Neural cell (in vitro differentiated cells): ENCODE measurements around the gene INA. TPM values are rescaled to one million over a fixed set of nuclear protein-coding genes. Genes with fewer than 3 reads are reported as not detected.

Source experiments
- H2AFZ ChIP-seq: fragments of 200-600, 300-800 bp; sonication (generic), shearing (Covaris generic); 2 replicates; pipeline ENCODE4 v1.6.0; 2014; ENCODE audit warnings: low read depth, mild to moderate bottlenecking, antibody characterized with exemption, low read length, moderate library complexity
- H3F3A ChIP-seq: fragments of 200-600 bp; shearing (Covaris generic); 2 replicates; pipeline ENCODE4 v1.6.1; 2016; ENCODE audit warnings: mild to moderate bottlenecking, moderate library complexity, mixed read lengths, antibody characterized with exemption, low read length; ENCODE audit not compliant: insufficient read depth, poor library complexity, severe bottlenecking
- H3K27ac ChIP-seq: fragments of 200-600, 300-800 bp; sonication (generic), shearing (Covaris generic); 2 replicates; pipeline ENCODE4 v1.5.1; 2014; ENCODE audit warnings: mild to moderate bottlenecking, low read length, moderate library complexity
- H3K27me3 ChIP-seq: fragments of 300-800, 200-600 bp; sonication (generic), shearing (Covaris generic); 2 replicates; pipeline ENCODE4 v1.6.0; 2014; ENCODE audit warnings: mild to moderate bottlenecking, low read depth, low read length, moderate library complexity; ENCODE audit not compliant: insufficient read depth
- H3K36me3 ChIP-seq: fragments of 300-800, 200-600 bp; sonication (generic), shearing (Covaris generic); 2 replicates; pipeline ENCODE4 v1.5.1; 2014; ENCODE audit warnings: mild to moderate bottlenecking, antibody characterized with exemption, low read length, moderate library complexity; ENCODE audit not compliant: insufficient read depth
- H3K4me2 ChIP-seq: fragments of 300-800, 200-600 bp; sonication (generic), shearing (Covaris generic); 2 replicates; pipeline ENCODE4 v1.6.0; 2014; ENCODE audit warnings: mild to moderate bottlenecking, low read length
- H3K4me3 ChIP-seq: fragments of 300-800, 200-600 bp; sonication (generic), shearing (Covaris generic); 2 replicates; pipeline ENCODE4 v1.5.1; 2014; ENCODE audit warnings: mild to moderate bottlenecking, low read length, moderate library complexity
- H3K79me2 ChIP-seq: fragments of 200-600 bp; shearing (Covaris generic); replicated peaks from 2 replicates; pipeline ENCODE4 v1.6.0; 2014; ENCODE audit warnings: mild to moderate bottlenecking, low read length, moderate library complexity; ENCODE audit not compliant: insufficient read depth
- H3K9ac ChIP-seq: fragments of 300-800, 200-600 bp; sonication (generic), shearing (Covaris generic); 2 replicates; pipeline ENCODE4 v1.6.1; 2016; ENCODE audit warnings: mild to moderate bottlenecking, low read length, mixed read lengths
- H3K9me2 ChIP-seq: fragments of 200-600 bp; shearing (Covaris generic); 2 replicates; pipeline ENCODE4 v1.6.1; 2016; ENCODE audit warnings: mild to moderate bottlenecking, low read length, mixed read lengths; ENCODE audit not compliant: insufficient read depth
- H3K9me3 ChIP-seq: fragments of 200-600, 300-800 bp; sonication (generic), shearing (Covaris generic); 2 replicates; pipeline ENCODE4 v1.6.1; 2016; ENCODE audit warnings: mild to moderate bottlenecking, mixed run types, low read length, moderate library complexity, mixed read lengths
- H4K20me1 ChIP-seq: fragments of 200-600 bp; shearing (Covaris generic); 2 replicates; pipeline ENCODE4 v1.6.1; 2016; ENCODE audit warnings: mild to moderate bottlenecking, mixed run types; ENCODE audit not compliant: insufficient read depth
- EP300 ChIP-seq: fragments of 450-650 bp; conservative IDR thresholded peaks from 2 replicates; pipeline ENCODE4 v1.6.1; 2014; ENCODE audit warnings: antibody characterized with exemption, mild to moderate bottlenecking, moderate library complexity; ENCODE audit not compliant: poor library complexity, severe bottlenecking
- EZH2 ChIP-seq: fragments of 200-600, 300-800 bp; shearing (Covaris generic), sonication (generic); IDR thresholded peaks from 2 replicates; pipeline ENCODE4 v1.6.1; 2014; ENCODE audit warnings: antibody characterized with exemption, low read length, borderline replicate concordance, mild to moderate bottlenecking; ENCODE audit not compliant: insufficient read depth, poor library complexity, severe bottlenecking
- MXI1 ChIP-seq: fragments of 450-650 bp; conservative IDR thresholded peaks from 2 replicates; pipeline ENCODE4 v1.6.1; 2014; ENCODE audit warnings: antibody characterized with exemption, mild to moderate bottlenecking; ENCODE audit not compliant: poor library complexity, severe bottlenecking
- POLR2AphosphoS5 ChIP-seq: IDR thresholded peaks from 2 replicates; pipeline ENCODE4 v1.6.1; 2012
- RAD21 ChIP-seq: fragments of 450-650 bp; conservative IDR thresholded peaks from 2 replicates; pipeline ENCODE4 v1.6.1; 2014; ENCODE audit warnings: antibody characterized with exemption, mild to moderate bottlenecking, moderate library complexity
- SMC3 ChIP-seq: fragments of 450-650 bp; conservative IDR thresholded peaks from 2 replicates; pipeline ENCODE4 v1.6.1; 2014; ENCODE audit warnings: antibody characterized with exemption, mild to moderate bottlenecking, moderate library complexity; ENCODE audit not compliant: poor library complexity
- polyA plus RNA-seq: library from polyadenylated mRNA; depleted of rRNA; stranded (reverse); fragments of >200 nt; gene quantifications from 2 replicates; pipeline ENCODE4 v1.2.3, GENCODE V29; 2014
- TF ChIP-seq, protein P1 (sequence below): fragments of 450-650 bp; IDR thresholded peaks from 2 replicates; pipeline ENCODE4 v1.5.1; 2014; ENCODE audit warnings: antibody characterized with exemption, mild to moderate bottlenecking, moderate library complexity; ENCODE audit not compliant: poor library complexity, severe bottlenecking
- TF ChIP-seq, protein P2 (sequence below): IDR thresholded peaks from 2 replicates; pipeline ENCODE4 v1.6.1; 2012; ENCODE audit warnings: borderline replicate concordance

The INA gene
- polyA plus RNA-seq, 1 donor from 2014 or later, result 349 TPM

DNA sequence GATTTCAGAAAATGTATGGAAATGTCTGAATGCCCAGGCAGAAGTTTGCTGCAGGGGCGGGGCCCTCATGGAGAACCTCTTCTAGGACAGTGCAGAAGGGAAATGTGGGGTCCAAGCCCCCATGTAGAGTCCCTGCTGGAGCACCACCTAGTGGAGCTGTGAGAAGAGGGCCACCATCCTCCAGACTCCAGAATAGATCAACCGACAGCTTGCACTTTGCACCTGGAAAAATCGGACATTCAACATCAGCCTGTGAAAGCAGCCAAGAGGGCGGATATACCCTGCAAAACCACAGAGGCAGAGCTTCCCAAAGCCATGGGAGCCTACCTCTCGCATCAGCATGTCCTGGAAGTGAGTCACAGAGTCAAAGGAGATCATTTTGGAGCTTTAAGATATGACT lies 16.9 kb upstream of the INA start:
- no peak for TF ChIP-seq EZH2
- TF ChIP-seq, protein P1, sequence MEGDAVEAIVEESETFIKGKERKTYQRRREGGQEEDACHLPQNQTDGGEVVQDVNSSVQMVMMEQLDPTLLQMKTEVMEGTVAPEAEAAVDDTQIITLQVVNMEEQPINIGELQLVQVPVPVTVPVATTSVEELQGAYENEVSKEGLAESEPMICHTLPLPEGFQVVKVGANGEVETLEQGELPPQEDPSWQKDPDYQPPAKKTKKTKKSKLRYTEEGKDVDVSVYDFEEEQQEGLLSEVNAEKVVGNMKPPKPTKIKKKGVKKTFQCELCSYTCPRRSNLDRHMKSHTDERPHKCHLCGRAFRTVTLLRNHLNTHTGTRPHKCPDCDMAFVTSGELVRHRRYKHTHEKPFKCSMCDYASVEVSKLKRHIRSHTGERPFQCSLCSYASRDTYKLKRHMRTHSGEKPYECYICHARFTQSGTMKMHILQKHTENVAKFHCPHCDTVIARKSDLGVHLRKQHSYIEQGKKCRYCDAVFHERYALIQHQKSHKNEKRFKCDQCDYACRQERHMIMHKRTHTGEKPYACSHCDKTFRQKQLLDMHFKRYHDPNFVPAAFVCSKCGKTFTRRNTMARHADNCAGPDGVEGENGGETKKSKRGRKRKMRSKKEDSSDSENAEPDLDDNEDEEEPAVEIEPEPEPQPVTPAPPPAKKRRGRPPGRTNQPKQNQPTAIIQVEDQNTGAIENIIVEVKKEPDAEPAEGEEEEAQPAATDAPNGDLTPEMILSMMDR, result no peak
- TF ChIP-seq, protein P2, sequence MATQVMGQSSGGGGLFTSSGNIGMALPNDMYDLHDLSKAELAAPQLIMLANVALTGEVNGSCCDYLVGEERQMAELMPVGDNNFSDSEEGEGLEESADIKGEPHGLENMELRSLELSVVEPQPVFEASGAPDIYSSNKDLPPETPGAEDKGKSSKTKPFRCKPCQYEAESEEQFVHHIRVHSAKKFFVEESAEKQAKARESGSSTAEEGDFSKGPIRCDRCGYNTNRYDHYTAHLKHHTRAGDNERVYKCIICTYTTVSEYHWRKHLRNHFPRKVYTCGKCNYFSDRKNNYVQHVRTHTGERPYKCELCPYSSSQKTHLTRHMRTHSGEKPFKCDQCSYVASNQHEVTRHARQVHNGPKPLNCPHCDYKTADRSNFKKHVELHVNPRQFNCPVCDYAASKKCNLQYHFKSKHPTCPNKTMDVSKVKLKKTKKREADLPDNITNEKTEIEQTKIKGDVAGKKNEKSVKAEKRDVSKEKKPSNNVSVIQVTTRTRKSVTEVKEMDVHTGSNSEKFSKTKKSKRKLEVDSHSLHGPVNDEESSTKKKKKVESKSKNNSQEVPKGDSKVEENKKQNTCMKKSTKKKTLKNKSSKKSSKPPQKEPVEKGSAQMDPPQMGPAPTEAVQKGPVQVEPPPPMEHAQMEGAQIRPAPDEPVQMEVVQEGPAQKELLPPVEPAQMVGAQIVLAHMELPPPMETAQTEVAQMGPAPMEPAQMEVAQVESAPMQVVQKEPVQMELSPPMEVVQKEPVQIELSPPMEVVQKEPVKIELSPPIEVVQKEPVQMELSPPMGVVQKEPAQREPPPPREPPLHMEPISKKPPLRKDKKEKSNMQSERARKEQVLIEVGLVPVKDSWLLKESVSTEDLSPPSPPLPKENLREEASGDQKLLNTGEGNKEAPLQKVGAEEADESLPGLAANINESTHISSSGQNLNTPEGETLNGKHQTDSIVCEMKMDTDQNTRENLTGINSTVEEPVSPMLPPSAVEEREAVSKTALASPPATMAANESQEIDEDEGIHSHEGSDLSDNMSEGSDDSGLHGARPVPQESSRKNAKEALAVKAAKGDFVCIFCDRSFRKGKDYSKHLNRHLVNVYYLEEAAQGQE, result no peak
- TF ChIP-seq POLR2AphosphoS5, result no peak
- no peak for TF ChIP-seq MXI1
- TF ChIP-seq EP300, result no peak

DNA sequence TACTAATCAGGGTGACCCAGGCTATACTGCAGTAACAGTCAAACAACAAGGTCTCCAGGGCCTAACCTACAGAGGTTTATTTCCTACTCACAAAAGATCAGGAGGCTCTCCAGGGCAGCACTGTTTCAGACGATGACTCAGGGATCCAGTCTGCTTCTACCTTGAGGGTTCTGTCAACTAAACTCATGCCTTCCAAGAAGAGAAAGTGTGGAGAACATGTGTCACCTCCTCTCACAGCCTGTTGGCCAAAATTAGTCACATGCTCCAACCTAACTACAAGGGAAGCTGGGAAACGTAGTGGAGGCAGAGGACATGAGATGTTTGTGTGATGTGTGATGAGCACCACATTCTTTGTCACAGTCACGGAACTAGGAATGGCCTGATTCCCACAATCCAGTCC lies 14.7 kb upstream of the INA start:
- Histone ChIP-seq H3F3A (no peaks in the 10 kb centered on the region), H3K9ac (no peak overlapping the region), H3K27me3 (no peaks in the 10 kb centered on the region), H3K27ac (no peak overlapping the region), H3K9me3 (no peaks in the 10 kb centered on the region), H3K79me2 (no peaks in the 10 kb centered on the region), H3K4me2 (no peak overlapping the region), H3K9me2 (no peaks in the 10 kb centered on the region), H2AFZ (no peak overlapping the region), H3K36me3 (no peaks in the 10 kb centered on the region), H4K20me1 (no peaks in the 10 kb centered on the region), H3K4me3 (no peak overlapping the region)
- TF ChIP-seq EZH2 (no peak), POLR2AphosphoS5 (no peak), SMC3 (no peak), RAD21 (no peak), MXI1 (no peak)

More for the DNA sequence above, 16.9 kb upstream of the INA start:
- Histone ChIP-seq H3K4me2 (no peak overlapping the region), H3K27me3 (no peaks in the 10 kb centered on the region), H3K36me3 (no peaks in the 10 kb centered on the region), H3K9ac (no peak overlapping the region), H3K9me2 (no peaks in the 10 kb centered on the region), H3F3A (no peaks in the 10 kb centered on the region), H3K9me3 (no peaks in the 10 kb centered on the region), H3K79me2 (no peaks in the 10 kb centered on the region), H3K27ac (no peak overlapping the region), H4K20me1 (no peaks in the 10 kb centered on the region), H3K4me3 (no peak overlapping the region), H2AFZ (no peak overlapping the region)

DNA sequence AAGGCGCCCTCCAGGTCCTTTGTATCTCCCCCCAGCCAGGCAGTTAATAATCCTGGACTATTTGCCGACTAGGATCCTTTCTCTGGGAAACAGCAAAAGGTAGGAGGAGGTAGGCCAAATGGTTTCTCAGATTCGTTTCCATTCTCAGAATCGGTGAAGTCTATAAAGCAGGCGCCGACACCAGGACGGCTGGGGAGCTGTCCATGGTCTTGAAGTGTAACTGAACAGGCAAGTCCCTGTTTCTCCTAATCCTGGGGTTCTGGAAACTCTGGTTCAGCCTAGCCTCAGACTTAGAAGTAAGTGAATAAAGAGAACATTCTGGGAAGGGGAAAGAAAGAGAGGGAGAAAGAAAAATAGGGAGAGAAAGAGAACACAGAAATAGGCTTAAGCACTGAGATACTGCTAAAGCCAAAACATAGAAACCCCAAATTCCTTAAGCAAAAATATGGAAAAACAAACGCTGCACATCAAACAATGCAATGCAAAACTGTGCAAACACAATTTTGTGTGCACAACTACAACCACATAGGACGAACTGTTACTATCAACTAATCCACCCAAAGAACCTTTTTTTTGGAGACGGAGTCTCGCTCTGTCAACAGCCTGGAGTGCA lies 11.1 kb upstream of the INA start:
- no peak overlapping the region for H3K4me3 ChIP-seq
- no peaks in the 10 kb centered on the region for H3F3A ChIP-seq
- H4K20me1 ChIP-seq, result no peaks in the 10 kb centered on the region
- no peak overlapping the region for H3K9ac ChIP-seq
- TF ChIP-seq, protein P2, result peak; percentile 71
- TF ChIP-seq, protein P1, result no peak
- no peak for TF ChIP-seq POLR2AphosphoS5
- no peaks in the 10 kb centered on the region for H3K79me2 ChIP-seq
- no peak overlapping the region for H2AFZ ChIP-seq
- H3K4me2 ChIP-seq, result no peak overlapping the region
- no peaks in the 10 kb centered on the region for H3K9me2 ChIP-seq
- no peaks in the 10 kb centered on the region for H3K27me3 ChIP-seq
- no peaks in the 10 kb centered on the region for H3K9me3 ChIP-seq
- H3K27ac ChIP-seq, result no peak overlapping the region
- H3K36me3 ChIP-seq, result no peaks in the 10 kb centered on the region
